Upper lobe of right lung (tissue), 1 donor: ENCODE data around the gene LARP4. TPM values are rescaled to one million over a fixed set of nuclear protein-coding genes. Genes with fewer than 3 reads are reported as not detected.
"Not testable (repeated sequence)": the region's sequence is repeated elsewhere in the genome, so short reads cannot be mapped to it uniquely, and the experiment has no call there.

Experiments used
- ATAC-seq: fragments of 200-7000 bp; cut with Tn5 transposase; one replicate; pipeline ENCODE4 v1.9.1; 2020; ENCODE audit warnings: mild to moderate bottlenecking, moderate library complexity
- DNase-seq: peaks from one replicate; pipeline ENCODE4 v3.0.0-alpha.2; 2020
- H3K27ac ChIP-seq: fragments of 200-600 bp; one replicate; pipeline ENCODE4 v1.8.0; 2022
- H3K27me3 ChIP-seq: fragments of 200-600 bp; one replicate; pipeline ENCODE4 v1.8.0; 2022; ENCODE audit warnings: mild to moderate bottlenecking
- H3K36me3 ChIP-seq: fragments of 200-600 bp; one replicate; pipeline ENCODE4 v1.8.0; 2022
- H3K4me1 ChIP-seq: fragments of 200-600 bp; one replicate; pipeline ENCODE4 v1.8.0; 2022
- H3K4me3 ChIP-seq: fragments of 200-600 bp; one replicate; pipeline ENCODE4 v1.8.0; 2022; ENCODE audit warnings: mild to moderate bottlenecking
- H3K9me3 ChIP-seq: fragments of 200-600 bp; one replicate; pipeline ENCODE4 v1.8.0; 2022
- CTCF ChIP-seq: fragments of 200-600 bp; IDR thresholded peaks from one replicate; pipeline ENCODE4 v1.8.0; 2022; ENCODE audit warnings: antibody characterized with exemption
- intact Hi-C: fragments of 100-400 bp; cut with DNase I; formaldehyde crosslinking; loops from one replicate; pipeline ENCODE4 v1.11.0; 2022
- total RNA-seq: library from RNA; stranded (reverse); fragmentation: NEBNext Ultra II Directional; extraction: Animal tissue kit (Norgen Biotek cat#: 25700); gene quantifications from one replicate; pipeline ENCODE4 v1.2.1, GENCODE V29; 2021
- donor health status: DM: no; HTN: yes; CAD: no; lungs with severe emphysema.

LARP4 gene
- total RNA-seq, 1 donor from 2014 or later = 63.6 TPM

DNA sequence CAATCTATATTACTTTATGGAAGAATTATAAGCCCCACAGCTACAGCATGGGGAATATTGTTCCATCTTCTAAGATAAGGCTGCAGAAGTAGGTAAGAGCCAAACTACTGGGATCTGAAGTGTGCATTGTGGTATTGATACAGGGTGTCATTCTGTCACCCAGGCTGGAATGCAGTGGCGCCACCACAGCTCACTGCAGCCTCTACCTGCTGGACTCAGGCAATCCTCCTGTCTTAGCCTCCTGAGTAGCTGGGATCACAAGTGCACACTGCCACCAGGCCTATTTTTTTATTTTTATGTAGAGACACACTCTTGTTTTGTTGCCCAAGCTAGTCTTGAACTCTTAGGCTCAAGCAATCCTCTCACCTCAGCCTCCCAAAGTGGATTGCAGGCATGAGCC is 82.8 kb downstream of the LARP4 start:
- intact Hi-C loops = no loop called here
- DNase-seq (no peak), ATAC-seq (no peak)
- TF ChIP-seq CTCF = no peak
- H3K4me3 ChIP-seq = no peak overlapping the region
- H3K27me3 ChIP-seq = no peaks in the 10 kb centered on the region
- H3K9me3 ChIP-seq = no peaks in the 10 kb centered on the region
- no peaks in the 10 kb centered on the region for H3K4me1 ChIP-seq
- peaks cover 5% of the 10 kb centered on the region for H3K36me3 ChIP-seq
- no peak overlapping the region for H3K27ac ChIP-seq

DNA sequence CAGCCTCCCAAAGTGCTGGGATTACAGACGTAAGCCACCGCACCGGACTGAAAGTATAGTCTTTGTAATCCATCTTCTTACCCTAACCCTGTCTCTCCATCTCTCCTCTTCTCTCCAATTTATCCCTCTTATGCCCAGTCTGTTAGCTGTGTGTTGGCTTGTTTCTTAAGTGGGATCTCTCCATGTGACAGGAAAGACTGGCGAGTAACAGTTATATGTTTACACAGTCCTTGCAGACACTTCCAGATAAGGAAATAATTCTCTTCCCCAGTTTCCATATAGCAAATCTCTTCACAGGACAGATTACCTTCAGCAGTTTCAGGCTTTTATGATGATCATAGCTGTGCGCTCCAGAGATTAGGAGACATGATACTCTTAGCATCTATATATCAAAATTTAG is 88.1 kb downstream of the LARP4 start:
- no peak for DNase-seq
- H3K9me3 ChIP-seq = peaks cover 12% of the 10 kb centered on the region
- H3K4me1 ChIP-seq = no peaks in the 10 kb centered on the region
- no peaks in the 10 kb centered on the region for H3K36me3 ChIP-seq
- H3K4me3 ChIP-seq = no peak overlapping the region
- H3K27me3 ChIP-seq = no peaks in the 10 kb centered on the region
- TF ChIP-seq CTCF = no peak
- ATAC-seq = no peak
- no peak overlapping the region for H3K27ac ChIP-seq
- intact Hi-C loops = no loop called here

- DNase-seq, H3K4me3 ChIP-seq, H3K27me3 ChIP-seq, H3K36me3 ChIP-seq, intact Hi-C loops, H3K27ac ChIP-seq, ATAC-seq, H3K4me1 ChIP-seq: not testable (repeated sequence)
- peaks cover 19% of the 10 kb centered on the region for H3K9me3 ChIP-seq
These were observed 97.4 kb downstream of the LARP4 start for GRCh38 chr12:50498119-50498518.

- Histone ChIP-seq H3K36me3 (no peaks in the 10 kb centered on the region), H3K27me3 (no peaks in the 10 kb centered on the region), H3K9me3 (no peaks in the 10 kb centered on the region), H3K4me3 (peak within 1 kb of the TSS; percentile 93), H3K4me1 (peaks cover 41% of the 10 kb centered on the region), H3K27ac (peak within 1 kb of the TSS; percentile 94)
- peak; percentile 99 for ATAC-seq
- intact Hi-C loops = loop anchor here (10.0 kb wide), 1 partner anchor 130 kb away; no protein-coding TSS in a partner anchor
- TF ChIP-seq CTCF = peak; percentile 92
- peak; percentile 98 for DNase-seq
These were observed 104.4 kb downstream of the LARP4 start, which contains the start of gene DIP2B for GRCh38 chr12:50504798-50505674. TSS of gene DIP2B (plus strand) at chr12:50504985. CDS start at chr12:50505141, 156 bp downstream.

DNA sequence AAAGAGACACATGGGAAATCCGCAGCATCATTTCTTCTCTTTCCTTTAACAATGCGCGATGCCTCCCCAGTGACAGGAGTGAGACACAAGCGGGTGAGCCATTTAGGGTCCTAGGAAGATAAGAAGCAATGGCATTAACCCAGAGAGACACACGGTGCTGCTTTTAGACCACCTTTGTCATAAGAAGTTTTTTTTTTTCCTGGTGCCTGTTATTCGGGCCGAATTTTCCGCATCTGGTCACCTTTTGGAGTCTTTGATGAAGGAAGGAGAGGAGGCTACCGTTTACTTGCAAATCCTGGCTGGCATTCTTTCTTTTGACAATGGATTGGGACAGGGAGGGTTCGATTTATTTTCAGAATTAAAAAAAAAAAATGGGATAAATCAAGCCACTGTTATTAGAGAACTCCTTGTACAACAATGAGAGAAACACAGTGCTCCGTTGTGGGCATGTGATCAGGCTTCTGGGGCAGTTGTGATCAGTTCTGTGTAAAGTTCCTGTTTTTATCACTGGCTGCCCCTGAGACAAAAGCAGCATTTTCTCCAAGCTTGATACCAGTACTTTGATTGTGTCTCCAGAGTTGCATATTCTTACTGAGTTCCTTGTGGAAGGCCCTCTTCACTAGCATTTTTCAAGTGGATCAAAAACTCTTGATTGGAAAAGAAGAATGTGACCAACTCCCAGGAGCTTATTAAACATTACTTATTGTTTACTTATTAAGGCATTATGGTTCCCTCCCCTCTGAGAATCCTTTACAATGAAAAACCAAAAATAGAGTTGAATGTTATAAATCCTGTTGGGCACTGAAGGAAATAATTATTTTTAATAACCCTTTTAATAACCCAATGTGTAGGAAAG is 105.2 kb downstream of the LARP4 start:
- Histone ChIP-seq H3K27ac (peak overlapping the region; percentile 94), H3K4me1 (peaks cover 41% of the 10 kb centered on the region), H3K36me3 (no peaks in the 10 kb centered on the region), H3K4me3 (peak overlapping the region; percentile 93), H3K9me3 (no peaks in the 10 kb centered on the region), H3K27me3 (no peaks in the 10 kb centered on the region)
- DNase-seq (no peak), ATAC-seq (peak; percentile 40)
- intact Hi-C loops = loop anchor here (10.0 kb wide), 1 partner anchor 129 kb away; no protein-coding TSS in a partner anchor
- no peak for TF ChIP-seq CTCF
